ENCODE results near the gene MIA2. TPM values are rescaled to one million over a fixed set of nuclear protein-coding genes. Genes with fewer than 3 reads are reported as not detected.

MIA2 gene
- total RNA-seq, 2 donors from 2014 or later: 16.8 to 26.5 TPM

- Histone ChIP-seq H3K4me3 (ENCODE audit: low read length) (no peak overlapping the region), H3K27ac (ENCODE audit: low read depth, low read length) (no peak overlapping the region), H3K36me3 (ENCODE audit: control insufficient read depth, insufficient read depth, low read length) (no peaks in the 10 kb centered on the region), H3K9ac (ENCODE audit: extremely low read depth, low read length, poor library complexity, severe bottlenecking) (no peak overlapping the region), H3K4me1 (ENCODE audit: control insufficient read depth, insufficient read depth, low read length) (no peaks in the 10 kb centered on the region), H3K9me3 (ENCODE audit: control insufficient read depth, low read length) (no peaks in the 10 kb centered on the region), H3K27me3 (ENCODE audit: control insufficient read depth, insufficient read depth, low read length, poor library complexity, severe bottlenecking) (no peaks in the 10 kb centered on the region)
- Mint-ChIP-seq H3K27ac (no peak overlapping the region), H3K36me3 (ENCODE audit: low read depth) (peaks cover 1% of the 10 kb centered on the region), H3K27me3 (ENCODE audit: insufficient read depth) (no peaks in the 10 kb centered on the region), H3K9me3 (no peaks in the 10 kb centered on the region), H3K4me3 (no peak overlapping the region), H3K4me1 (peaks cover 4% of the 10 kb centered on the region)
- WGBS, 2 experiments (ENCODE audit: insufficient coverage in 1 of 2, insufficient read length in 1 of 2): 88 to 91% methylated on average over 3 of the region's 3 CpGs
- no peak for TF ChIP-seq CTCF (conservative IDR thresholded peaks at IDR 0.05)
- no peak for DNase-seq
Measured at GRCh38 chr14:39382463-39382862, 148.7 kb downstream of the MIA2 start.

GRCh38 chr14:39383026-39383660, 149.4 kb downstream of the MIA2 start:
- peaks cover 4% of the 10 kb centered on the region for H3K4me1 Mint-ChIP-seq
- Histone ChIP-seq H3K4me1 (ENCODE audit: control insufficient read depth, insufficient read depth, low read length) (no peaks in the 10 kb centered on the region), H3K9me3 (ENCODE audit: control insufficient read depth, low read length) (no peaks in the 10 kb centered on the region), H3K27me3 (ENCODE audit: control insufficient read depth, insufficient read depth, low read length, poor library complexity, severe bottlenecking) (no peaks in the 10 kb centered on the region), H3K36me3 (ENCODE audit: control insufficient read depth, insufficient read depth, low read length) (no peaks in the 10 kb centered on the region), H3K9ac (ENCODE audit: extremely low read depth, low read length, poor library complexity, severe bottlenecking) (no peak overlapping the region), H3K27ac (ENCODE audit: low read depth, low read length) (no peak overlapping the region), H3K4me3 (ENCODE audit: low read length) (no peak overlapping the region)
- no peak overlapping the region for H3K27ac Mint-ChIP-seq
- no peak for DNase-seq
- WGBS, 2 experiments (ENCODE audit: insufficient coverage in 1 of 2, insufficient read length in 1 of 2): 96 to 100% methylated on average over 1 of the region's 1 CpG
- H3K27me3 Mint-ChIP-seq (ENCODE audit: insufficient read depth): no peaks in the 10 kb centered on the region
- TF ChIP-seq CTCF (conservative IDR thresholded peaks at IDR 0.05): no peak
- no peaks in the 10 kb centered on the region for H3K9me3 Mint-ChIP-seq
- no peak overlapping the region for H3K4me3 Mint-ChIP-seq
- H3K36me3 Mint-ChIP-seq (ENCODE audit: low read depth): peaks cover 1% of the 10 kb centered on the region

- H3K4me1 Mint-ChIP-seq: peaks cover 3% of the 10 kb centered on the region
Measured at GRCh38 chr14:39383741-39384140, 150.0 kb downstream of the MIA2 start.

More at GRCh38 chr14:39383741-39384140, 150.0 kb downstream of the MIA2 start:
- no peaks in the 10 kb centered on the region for H3K4me1 ChIP-seq (ENCODE audit: control insufficient read depth, insufficient read depth, low read length)
- no peak for TF ChIP-seq CTCF (conservative IDR thresholded peaks at IDR 0.05)
- Mint-ChIP-seq H3K36me3 (ENCODE audit: low read depth) (peaks cover 1% of the 10 kb centered on the region), H3K4me3 (no peak overlapping the region), H3K27ac (no peak overlapping the region), H3K9me3 (no peaks in the 10 kb centered on the region), H3K27me3 (ENCODE audit: insufficient read depth) (no peaks in the 10 kb centered on the region)
- no peak overlapping the region for H3K4me3 ChIP-seq (ENCODE audit: low read length)
- H3K9me3 ChIP-seq (ENCODE audit: control insufficient read depth, low read length): no peaks in the 10 kb centered on the region
- DNase-seq: no peak
- H3K27ac ChIP-seq (ENCODE audit: low read depth, low read length): no peak overlapping the region
- WGBS, 2 experiments (ENCODE audit: insufficient coverage in 1 of 2, insufficient read length in 1 of 2): 85 to 88% methylated on average over 1 of the region's 1 CpG
- no peaks in the 10 kb centered on the region for H3K27me3 ChIP-seq (ENCODE audit: control insufficient read depth, insufficient read depth, low read length, poor library complexity, severe bottlenecking)
- H3K9ac ChIP-seq (ENCODE audit: extremely low read depth, low read length, poor library complexity, severe bottlenecking): no peak overlapping the region
- H3K36me3 ChIP-seq (ENCODE audit: control insufficient read depth, insufficient read depth, low read length): no peaks in the 10 kb centered on the region
